C4-2B (cell line): ENCODE results near the gene CEMIP.

Source experiments
- CTCF ChIP-seq: fragments of 450-650 bp; conservative IDR thresholded peaks from 2 replicates; pipeline ENCODE4 v1.5.1; 2017; ENCODE audit warnings: mild to moderate bottlenecking
- ZFX ChIP-seq: fragments of 450-650 bp; IDR thresholded peaks from 2 replicates; pipeline ENCODE4 v1.6.1; 2017

GRCh38 chr15:80850941-80851451 is 71.8 kb downstream of the CEMIP start:
- no peak for TF ChIP-seq CTCF
- no peak for TF ChIP-seq ZFX
